Panc1 (cell line): ENCODE measurements around the gene SKAP1. TPM values are rescaled to one million over a fixed set of nuclear protein-coding genes. Genes with fewer than 3 reads are reported as not detected.

ENCODE experiments used
- ATAC-seq: fragments of 200-7000 bp; cut with Tn5 transposase; 2 replicates; pipeline ENCODE4 v1.9.1; 2020; ENCODE audit warnings: mild to moderate bottlenecking, moderate library complexity
- BruUV-seq: library from RNA; stranded (reverse); fragments of 400-500 nt; replicated peaks from 2 replicates; lab custom pipeline; 2021; lab: Mats Ljungman, UMichigan
- CTCF ChIA-PET: fragments of 300-600 bp; sonication (Branson Sonifier 250); formaldehyde crosslinking; loops from one replicate; lab custom pipeline; 2022; ENCODE audit warnings: antibody characterized with exemption; lab: Charles Lee
- POLR2A ChIA-PET: fragments of 300-600 bp; sonication (Branson Sonifier 250); formaldehyde crosslinking; loops from one replicate; lab custom pipeline; 2022; ENCODE audit warnings: antibody characterized with exemption; lab: Charles Lee
- DNase-seq: peaks from one replicate; pipeline ENCODE4 v3.0.0-alpha.2; 2010; ENCODE audit warnings: low read depth, low spot score
- H3K27ac ChIP-seq: 2 replicates; pipeline ENCODE4 v1.5.1; 2011; ENCODE audit warnings: mild to moderate bottlenecking, low read length, inconsistent platforms
- H3K27me3 ChIP-seq: fragments of 200-500 bp; sonication (Bioruptor generic); 2 replicates; pipeline ENCODE4 v1.6.0; 2014; ENCODE audit warnings: low read length, inconsistent platforms; ENCODE audit not compliant: control insufficient read depth, insufficient read depth
- H3K36me3 ChIP-seq: fragments of 200-500 bp; sonication (Bioruptor generic); 2 replicates; pipeline ENCODE4 v1.5.1; 2014; ENCODE audit warnings: inconsistent platforms, mild to moderate bottlenecking, low read length, moderate library complexity; ENCODE audit not compliant: control insufficient read depth, insufficient read depth
- H3K4me1 ChIP-seq: 2 replicates; pipeline ENCODE4 v1.5.1; 2011; ENCODE audit warnings: inconsistent platforms, mild to moderate bottlenecking, low read length, moderate library complexity; ENCODE audit not compliant: control insufficient read depth, insufficient read depth
- H3K4me3 ChIP-seq, 2 experiments: 2 replicates each; pipeline ENCODE4 v1.5.1; 2011 to 2012; ENCODE audit warnings: low read depth in 2 of 2, low read length in 2 of 2, mild to moderate bottlenecking in 2 of 2, inconsistent platforms in 1 of 2, moderate library complexity in 1 of 2
- H3K9me3 ChIP-seq: fragments of 200-500 bp; sonication (Bioruptor generic); 2 replicates; pipeline ENCODE4 v1.5.1; 2014; ENCODE audit warnings: low read depth, mild to moderate bottlenecking, inconsistent platforms, low read length, moderate library complexity; ENCODE audit not compliant: control insufficient read depth, insufficient read depth
- POLR2AphosphoS5 ChIP-seq: IDR thresholded peaks from 2 replicates; pipeline ENCODE4 v1.6.1; 2012; ENCODE audit warnings: mild to moderate bottlenecking, low read depth, low read length, moderate library complexity
- SIN3A ChIP-seq: IDR thresholded peaks from 2 replicates; pipeline ENCODE4 v1.6.1; 2012; ENCODE audit warnings: low read depth, mild to moderate bottlenecking, low read length, moderate library complexity, borderline replicate concordance; ENCODE audit not compliant: insufficient read depth
- TCF7L2 ChIP-seq: IDR thresholded peaks from 2 replicates; pipeline ENCODE4 v1.6.1; 2011; ENCODE audit warnings: mild to moderate bottlenecking, low read depth, low read length, inconsistent platforms
- in situ Hi-C: cut with HindIII; loops from 2 replicates; pipeline ENCODE4 v1.10.0; 2016; ENCODE audit warnings: low sequenced_read_pairs, low pct_unique_long_range_greater_than_20kb
- intact Hi-C: fragments of 100-400 bp; cut with micrococcal nuclease; formaldehyde crosslinking; loops from one replicate; pipeline ENCODE4 v1.10.0; 2022; ENCODE audit not compliant: unreplicated experiment
- total RNA-seq: library from RNA; stranded (reverse); gene quantifications from one replicate; pipeline ENCODE4 v1.2.1, GENCODE V29; 2021; ENCODE audit not compliant: unreplicated experiment
- TF ChIP-seq, protein P1 (sequence below): fragments of 450-650 bp; IDR thresholded peaks from 2 replicates; pipeline ENCODE4 v1.5.1; 2017; ENCODE audit warnings: mild to moderate bottlenecking
- TF ChIP-seq, protein P2 (sequence below), 2 experiments: IDR thresholded peaks; 2 replicates each; pipeline ENCODE4 v1.6.1; 2011 to 2012; ENCODE audit warnings: low read depth in 2 of 2, control low read depth in 1 of 2, low read length in 1 of 2, mild to moderate bottlenecking in 1 of 2, moderate library complexity in 1 of 2; ENCODE audit not compliant: insufficient read depth in 1 of 2

The SKAP1 gene
- total RNA-seq, 1 experiment from 2014 or later = 0.90 TPM

DNA sequence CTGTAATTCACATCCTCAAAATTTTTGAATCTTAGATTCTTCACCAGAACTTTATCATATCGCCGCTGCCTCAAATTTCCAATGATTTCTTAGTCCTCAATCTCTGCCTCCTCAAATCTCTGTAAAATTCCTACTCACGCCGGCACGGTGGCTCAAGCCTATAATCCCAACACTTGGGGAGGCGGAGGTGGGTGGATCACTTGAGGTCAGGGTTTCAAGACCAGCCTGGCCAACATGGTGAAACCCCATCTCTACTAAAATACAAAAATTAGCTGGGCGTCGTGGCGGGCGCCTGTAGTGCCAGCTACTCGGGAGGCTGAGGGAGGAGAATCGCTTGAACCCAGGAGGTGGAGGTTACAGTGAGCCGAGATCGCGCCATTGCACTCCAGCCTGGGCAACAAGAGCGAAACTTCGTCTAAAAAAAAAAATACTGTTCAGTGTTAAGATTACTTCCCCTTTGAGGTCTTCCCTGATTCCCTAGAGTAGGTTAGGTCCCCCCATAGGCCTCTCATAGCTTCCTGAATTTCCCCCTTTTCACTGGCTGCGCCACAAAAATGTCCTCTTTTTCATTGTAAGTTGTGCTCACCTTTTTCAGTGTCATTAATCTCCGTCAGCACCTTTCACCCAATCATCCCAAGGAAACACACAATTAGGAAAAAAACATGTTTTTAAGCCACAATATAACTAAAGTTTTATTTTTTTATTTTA, 327.8 kb downstream of the SKAP1 start:
- H3K4me1 ChIP-seq = peaks cover 13% of the 10 kb centered on the region
- no peaks in the 10 kb centered on the region for H3K27me3 ChIP-seq
- H3K4me3 ChIP-seq = peak overlapping the region; percentile 66 to 78
- no peak for TF ChIP-seq SIN3A
- TF ChIP-seq POLR2AphosphoS5 = no peak
- no TSS peak for BruUV-seq
- no peak for DNase-seq
- CTCF ChIA-PET = no interaction called here
- POLR2A ChIA-PET = interaction anchor here (0.6 kb wide), 1 partner anchor 125 kb away, joined by 3 read pairs; no protein-coding TSS in a partner anchor
- H3K36me3 ChIP-seq = peaks cover 4% of the 10 kb centered on the region; the same call in 1 of the 2 replicates
- ATAC-seq = no peak
- intact Hi-C loops = no loop called here
- no peaks in the 10 kb centered on the region for H3K9me3 ChIP-seq
- H3K27ac ChIP-seq = peak overlapping the region; percentile 86
- in situ Hi-C loops = no loop called here

DNA sequence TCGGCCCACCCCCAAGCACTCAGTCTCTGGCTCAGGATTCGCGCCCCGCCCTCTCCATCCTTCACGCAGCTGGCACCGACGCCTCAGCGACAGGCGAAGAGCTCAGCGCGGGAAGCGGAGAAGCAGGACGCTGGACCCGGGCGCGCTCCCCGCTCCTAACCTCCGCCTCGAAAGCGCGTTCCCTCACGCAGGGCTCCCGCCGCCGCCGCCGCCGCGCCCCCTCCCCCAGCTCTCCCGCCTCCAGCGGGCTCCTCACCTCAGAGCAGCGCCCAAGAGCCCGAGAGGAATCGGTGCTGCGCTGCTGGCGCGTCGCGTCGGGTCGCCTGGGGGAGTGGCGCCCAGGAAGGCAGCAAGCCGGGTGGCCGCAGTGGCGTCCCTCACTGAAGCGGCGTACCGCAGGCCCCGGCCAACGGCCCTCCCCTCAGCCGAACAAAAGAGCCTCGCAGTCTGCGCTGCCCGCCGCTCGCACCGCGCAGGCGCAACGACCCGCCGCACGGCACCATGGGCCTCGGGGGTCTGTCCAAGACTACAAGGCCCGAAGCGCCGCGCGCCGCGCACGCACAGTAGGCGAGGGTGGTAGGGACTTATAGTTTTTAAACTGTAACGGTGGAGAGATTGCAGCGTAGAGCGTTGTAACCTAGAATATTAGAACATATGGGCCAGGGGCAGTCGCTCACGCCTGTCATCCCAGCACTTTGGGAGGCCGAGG, 328.8 kb downstream of the SKAP1 start, which contains the start of gene CBX1:
Gene CBX1 (minus strand): TSS at position 467 of the 709 bp plus-strand sequence. CDS start 24,474 bp downstream, outside the sequence.
- peak within 1 kb of the TSS; percentile 86 for H3K27ac ChIP-seq
- H3K4me3 ChIP-seq = peak within 1 kb of the TSS; percentile 66 to 78
- peak; percentile 72 for DNase-seq
- ChIA-PET POLR2A (interaction anchor here (0.6 to 0.7 kb wide), 2 partner anchors 126 to 228 kb away, joined by 3 to 6 read pairs; no protein-coding TSS in a partner anchor), CTCF (no interaction called here)
- no TSS peak for BruUV-seq
- in situ Hi-C loops = no loop called here
- peak; percentile 98 for ATAC-seq
- no peaks in the 10 kb centered on the region for H3K9me3 ChIP-seq
- TF ChIP-seq, protein P1, sequence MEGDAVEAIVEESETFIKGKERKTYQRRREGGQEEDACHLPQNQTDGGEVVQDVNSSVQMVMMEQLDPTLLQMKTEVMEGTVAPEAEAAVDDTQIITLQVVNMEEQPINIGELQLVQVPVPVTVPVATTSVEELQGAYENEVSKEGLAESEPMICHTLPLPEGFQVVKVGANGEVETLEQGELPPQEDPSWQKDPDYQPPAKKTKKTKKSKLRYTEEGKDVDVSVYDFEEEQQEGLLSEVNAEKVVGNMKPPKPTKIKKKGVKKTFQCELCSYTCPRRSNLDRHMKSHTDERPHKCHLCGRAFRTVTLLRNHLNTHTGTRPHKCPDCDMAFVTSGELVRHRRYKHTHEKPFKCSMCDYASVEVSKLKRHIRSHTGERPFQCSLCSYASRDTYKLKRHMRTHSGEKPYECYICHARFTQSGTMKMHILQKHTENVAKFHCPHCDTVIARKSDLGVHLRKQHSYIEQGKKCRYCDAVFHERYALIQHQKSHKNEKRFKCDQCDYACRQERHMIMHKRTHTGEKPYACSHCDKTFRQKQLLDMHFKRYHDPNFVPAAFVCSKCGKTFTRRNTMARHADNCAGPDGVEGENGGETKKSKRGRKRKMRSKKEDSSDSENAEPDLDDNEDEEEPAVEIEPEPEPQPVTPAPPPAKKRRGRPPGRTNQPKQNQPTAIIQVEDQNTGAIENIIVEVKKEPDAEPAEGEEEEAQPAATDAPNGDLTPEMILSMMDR = no peak
- TF ChIP-seq TCF7L2 (peak; percentile 24; the same call in 1 of the 2 replicates), POLR2AphosphoS5 (0 out of 2 replicates have a peak, but pooled peaks have one; percentile 75), SIN3A (0 out of 2 replicates have a peak, but pooled peaks have one; percentile 41)
- TF ChIP-seq, protein P2, sequence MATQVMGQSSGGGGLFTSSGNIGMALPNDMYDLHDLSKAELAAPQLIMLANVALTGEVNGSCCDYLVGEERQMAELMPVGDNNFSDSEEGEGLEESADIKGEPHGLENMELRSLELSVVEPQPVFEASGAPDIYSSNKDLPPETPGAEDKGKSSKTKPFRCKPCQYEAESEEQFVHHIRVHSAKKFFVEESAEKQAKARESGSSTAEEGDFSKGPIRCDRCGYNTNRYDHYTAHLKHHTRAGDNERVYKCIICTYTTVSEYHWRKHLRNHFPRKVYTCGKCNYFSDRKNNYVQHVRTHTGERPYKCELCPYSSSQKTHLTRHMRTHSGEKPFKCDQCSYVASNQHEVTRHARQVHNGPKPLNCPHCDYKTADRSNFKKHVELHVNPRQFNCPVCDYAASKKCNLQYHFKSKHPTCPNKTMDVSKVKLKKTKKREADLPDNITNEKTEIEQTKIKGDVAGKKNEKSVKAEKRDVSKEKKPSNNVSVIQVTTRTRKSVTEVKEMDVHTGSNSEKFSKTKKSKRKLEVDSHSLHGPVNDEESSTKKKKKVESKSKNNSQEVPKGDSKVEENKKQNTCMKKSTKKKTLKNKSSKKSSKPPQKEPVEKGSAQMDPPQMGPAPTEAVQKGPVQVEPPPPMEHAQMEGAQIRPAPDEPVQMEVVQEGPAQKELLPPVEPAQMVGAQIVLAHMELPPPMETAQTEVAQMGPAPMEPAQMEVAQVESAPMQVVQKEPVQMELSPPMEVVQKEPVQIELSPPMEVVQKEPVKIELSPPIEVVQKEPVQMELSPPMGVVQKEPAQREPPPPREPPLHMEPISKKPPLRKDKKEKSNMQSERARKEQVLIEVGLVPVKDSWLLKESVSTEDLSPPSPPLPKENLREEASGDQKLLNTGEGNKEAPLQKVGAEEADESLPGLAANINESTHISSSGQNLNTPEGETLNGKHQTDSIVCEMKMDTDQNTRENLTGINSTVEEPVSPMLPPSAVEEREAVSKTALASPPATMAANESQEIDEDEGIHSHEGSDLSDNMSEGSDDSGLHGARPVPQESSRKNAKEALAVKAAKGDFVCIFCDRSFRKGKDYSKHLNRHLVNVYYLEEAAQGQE (IDR thresholded peaks at IDR 0.05; ENCODE audit: insufficient read depth in 1 of 2, low read depth in 2 of 2, low read length in 1 of 2) = no peak
- H3K4me1 ChIP-seq = peaks cover 13% of the 10 kb centered on the region
- peaks cover 4% of the 10 kb centered on the region; the same call in 1 of the 2 replicates for H3K36me3 ChIP-seq
- intact Hi-C loops = no loop called here
- no peaks in the 10 kb centered on the region for H3K27me3 ChIP-seq
